GM12873 (cell line): ENCODE data around the gene SIK2.

Source experiments
- CTCF ChIP-seq: IDR thresholded peaks from 2 replicates; pipeline ENCODE4 v1.5.1; 2012; ENCODE audit warnings: low read depth, mild to moderate bottlenecking, moderate library complexity, low read length, control low read depth; ENCODE audit not compliant: insufficient read depth; ENCODE audit errors: missing control alignments

The SIK2 gene

GRCh38 chr11:111737444-111738210, 135.4 kb downstream of the SIK2 start:
- TF ChIP-seq CTCF: no peak

GRCh38 chr11:111739299-111739698, 137.1 kb downstream of the SIK2 start:
- no peak for TF ChIP-seq CTCF

- no peak for TF ChIP-seq CTCF
Measured at GRCh38 chr11:111741751-111742150, 139.5 kb downstream of the SIK2 start.

GRCh38 chr11:111743700-111744099, 141.5 kb downstream of the SIK2 start:
- TF ChIP-seq CTCF: no peak

- TF ChIP-seq CTCF: no peak
Measured at GRCh38 chr11:111745719-111746504, 143.7 kb downstream of the SIK2 start.

- TF ChIP-seq CTCF: no peak
Measured at GRCh38 chr11:111748035-111748804, 146.0 kb downstream of the SIK2 start.

- no peak for TF ChIP-seq CTCF
Measured at GRCh38 chr11:111749646-111750045, 147.4 kb downstream of the SIK2 start.
